Measurements from ENCODE around the gene KHNYN. TPM values are rescaled to one million over a fixed set of nuclear protein-coding genes. Genes with fewer than 3 reads are reported as not detected.

The KHNYN gene
- total and polyA plus RNA-seq, 2 of the 8 experiments (the other 6 are each of a cell fraction or from before 2014, with no cell fraction given): 7.6 to 22.3 TPM

DNA sequence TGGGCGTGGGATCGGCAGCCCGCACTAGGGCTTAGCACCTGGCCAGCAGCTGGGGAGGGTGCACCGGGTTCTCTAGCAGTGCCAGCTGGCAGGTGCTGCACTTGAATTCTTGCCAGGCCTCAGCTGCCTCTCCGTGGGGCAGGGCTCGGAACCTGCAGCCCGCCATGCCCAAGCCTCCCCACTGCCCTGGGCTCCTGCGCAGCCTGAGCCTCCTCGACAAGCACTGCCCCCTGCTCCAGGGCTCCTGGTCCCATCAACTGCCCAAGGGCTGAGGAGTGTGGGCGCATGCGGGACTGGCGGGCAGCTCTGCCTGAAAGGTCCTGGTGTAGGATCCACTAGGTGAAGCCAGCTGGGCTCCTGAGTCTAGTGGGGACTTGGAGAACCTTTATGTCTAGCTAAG, 43.5 kb downstream of the KHNYN start:
- Histone ChIP-seq H4K5ac (ENCODE audit: insufficient read length, low read depth, low read length) (no peak overlapping the region), H3K4me3 (ENCODE audit: extremely low read depth in 1 of 4, insufficient read depth in 2 of 4, low read depth in 3 of 4, low read length in 4 of 4) (no peak overlapping the region), H3K4me2 (ENCODE audit: insufficient read depth in 1 of 2, low read depth in 2 of 2, low read length in 2 of 2) (no peak overlapping the region), H3K23ac (ENCODE audit: insufficient read length) (no peak overlapping the region), H3K14ac (ENCODE audit: insufficient read length) (no peak overlapping the region), H3K4ac (replicated peaks; ENCODE audit: insufficient read length, low read depth, low read length) (no peak overlapping the region), H3K23me2 (ENCODE audit: low read depth, low read length) (no peaks in the 10 kb centered on the region), H4K20me1 (replicated peaks in 1 of 2; ENCODE audit: control insufficient read depth in 1 of 2, insufficient read depth in 2 of 2, low read length in 2 of 2) (no peaks in the 10 kb centered on the region), H3K9ac (replicated peaks in 1 of 4; ENCODE audit: extremely low read depth in 1 of 4, low read depth in 3 of 4, low read length in 3 of 4) (no peak overlapping the region), H2BK12ac (ENCODE audit: low read depth, low read length) (no peak overlapping the region), H3K36me3 (ENCODE audit: control insufficient read depth in 2 of 4, insufficient read depth in 4 of 4, low read length in 3 of 4) (no peaks in the 10 kb centered on the region), H2BK120ac (replicated peaks; ENCODE audit: low read depth, low read length) (no peak overlapping the region), H3K79me2 (ENCODE audit: control insufficient read depth in 1 of 2, insufficient read depth in 2 of 2, low read length in 2 of 2) (no peaks in the 10 kb centered on the region), H3K27me3 (replicated peaks in 1 of 4; ENCODE audit: control insufficient read depth in 3 of 4, extremely low read depth in 1 of 4, insufficient read depth in 3 of 4, low read length in 3 of 4) (no peaks in the 10 kb centered on the region), H4K91ac (replicated peaks; ENCODE audit: insufficient read length, low read length) (no peak overlapping the region), H2BK15ac (ENCODE audit: low read length) (no peak overlapping the region), H3K56ac (replicated peaks; ENCODE audit: insufficient read length, low read depth, low read length) (no peak overlapping the region), H2AFZ (ENCODE audit: low read length) (no peak overlapping the region), H2BK20ac (ENCODE audit: low read length) (no peak overlapping the region), H3K18ac (ENCODE audit: extremely low read depth, low read length) (no peak overlapping the region), H3K79me1 (ENCODE audit: low read depth, low read length) (no peaks in the 10 kb centered on the region), H4K8ac (ENCODE audit: extremely low read depth, insufficient read depth, low read length) (no peak overlapping the region), H2AK5ac (ENCODE audit: low read depth, low read length) (no peak overlapping the region), H3K4me1 (replicated peaks in 1 of 4; ENCODE audit: control insufficient read depth in 3 of 4, insufficient read depth in 4 of 4, low read length in 3 of 4) (no peaks in the 10 kb centered on the region), H2BK5ac (ENCODE audit: low read depth, low read length) (no peak overlapping the region), H3K27ac (ENCODE audit: low read depth, low read length) (no peak overlapping the region), H3K9me3 (ENCODE audit: insufficient read depth in 2 of 2, low read depth in 1 of 2, low read length in 1 of 2) (no peaks in the 10 kb centered on the region; a peak in 1 of 4 replicates)
- CTCF ChIA-PET (ENCODE audit: partially characterized antibody): interaction anchor here (0.9 to 1.6 kb wide), 2 partner anchors 9 to 10 kb away, joined by 3 to 4 read pairs; no protein-coding TSS in a partner anchor
- DNase-seq (ENCODE audit: low read depth in 1 of 2, low spot score in 2 of 2) (no peak), FAIRE-seq (no peak)
- 59% methylated on average over 12 of the region's 12 CpGs; no CpG with 5 or more reads in 1 of the 2 experiments for WGBS, 2 experiments (ENCODE audit: extremely low coverage in 1 of 2, insufficient coverage in 1 of 2, insufficient read length in 1 of 2, insufficient replicate concordance in 2 of 2, low coverage in 1 of 2, low lambda C conversion rate in 2 of 2, missing lambda C conversion rate in 1 of 2)
- POLR2A ChIA-PET (ENCODE audit: partially characterized antibody): no interaction called here
- TF ChIP-seq, protein P1, sequence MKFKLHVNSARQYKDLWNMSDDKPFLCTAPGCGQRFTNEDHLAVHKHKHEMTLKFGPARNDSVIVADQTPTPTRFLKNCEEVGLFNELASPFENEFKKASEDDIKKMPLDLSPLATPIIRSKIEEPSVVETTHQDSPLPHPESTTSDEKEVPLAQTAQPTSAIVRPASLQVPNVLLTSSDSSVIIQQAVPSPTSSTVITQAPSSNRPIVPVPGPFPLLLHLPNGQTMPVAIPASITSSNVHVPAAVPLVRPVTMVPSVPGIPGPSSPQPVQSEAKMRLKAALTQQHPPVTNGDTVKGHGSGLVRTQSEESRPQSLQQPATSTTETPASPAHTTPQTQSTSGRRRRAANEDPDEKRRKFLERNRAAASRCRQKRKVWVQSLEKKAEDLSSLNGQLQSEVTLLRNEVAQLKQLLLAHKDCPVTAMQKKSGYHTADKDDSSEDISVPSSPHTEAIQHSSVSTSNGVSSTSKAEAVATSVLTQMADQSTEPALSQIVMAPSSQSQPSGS (IDR thresholded peaks at IDR 0.05; ENCODE audit: low read length): no peak
